Stimulated activated CD4-positive, alpha-beta T cell treated with anti-CD3 and anti-CD28 coated beads, Interleukin-4, amount 100 ng/mL, for 24 hours (primary cell): ENCODE data around the gene ATP2B2.
"Not testable (repeated sequence)": the region's sequence is repeated elsewhere in the genome, so short reads cannot be mapped to it uniquely, and the experiment has no call there.

Experiments
- DNase-seq: peaks from one replicate; pipeline ENCODE4 v3.0.0-alpha.2; 2020

ATP2B2 gene

GRCh38 chr3:10397879-10398278 is 107.5 kb downstream of the ATP2B2 start:
- DNase-seq: no peak

- DNase-seq: no peak
Observed at GRCh38 chr3:10396931-10397330, 108.5 kb downstream of the ATP2B2 start.

GRCh38 chr3:10396083-10396482 is 109.3 kb downstream of the ATP2B2 start:
- no peak for DNase-seq

- DNase-seq: no peak
Observed at GRCh38 chr3:10395671-10396070, 109.7 kb downstream of the ATP2B2 start.

GRCh38 chr3:10395196-10395595 is 110.2 kb downstream of the ATP2B2 start:
- no peak for DNase-seq

GRCh38 chr3:10394491-10395025 is 110.8 kb downstream of the ATP2B2 start:
- DNase-seq: no peak

- no peak for DNase-seq
Observed at GRCh38 chr3:10393514-10393913, 111.9 kb downstream of the ATP2B2 start.

- no peak for DNase-seq
Observed at GRCh38 chr3:10392906-10393461, 112.4 kb downstream of the ATP2B2 start.

- no peak for DNase-seq
Observed at GRCh38 chr3:10392244-10392643, 113.1 kb downstream of the ATP2B2 start.

GRCh38 chr3:10391391-10391790 is 114.0 kb downstream of the ATP2B2 start:
- DNase-seq: no peak

GRCh38 chr3:10390641-10391373 is 114.6 kb downstream of the ATP2B2 start:
- DNase-seq: no peak

GRCh38 chr3:10389995-10390394 is 115.4 kb downstream of the ATP2B2 start:
- no peak for DNase-seq

- no peak for DNase-seq
Observed at GRCh38 chr3:10389339-10389738, 116.0 kb downstream of the ATP2B2 start.

- no peak for DNase-seq
Observed at GRCh38 chr3:10387881-10388609, 117.3 kb downstream of the ATP2B2 start.

- no peak for DNase-seq
Observed at GRCh38 chr3:10386121-10386520, 119.3 kb downstream of the ATP2B2 start.

- DNase-seq: no peak
Observed at GRCh38 chr3:10384541-10385360, 120.6 kb downstream of the ATP2B2 start.

- DNase-seq: no peak
Observed at GRCh38 chr3:10383850-10384248, 121.5 kb downstream of the ATP2B2 start.

- DNase-seq: no peak
Observed at GRCh38 chr3:10382892-10383849, 122.2 kb downstream of the ATP2B2 start.

GRCh38 chr3:10382445-10382844 is 122.9 kb downstream of the ATP2B2 start:
- not testable (repeated sequence) for DNase-seq

GRCh38 chr3:10381336-10381735 is 124.0 kb downstream of the ATP2B2 start:
- DNase-seq: no peak

- no peak for DNase-seq
Observed at GRCh38 chr3:10380906-10381305, 124.5 kb downstream of the ATP2B2 start.

- no peak for DNase-seq
Observed at GRCh38 chr3:10379961-10380360, 125.4 kb downstream of the ATP2B2 start.
